CD4-positive, alpha-beta T cell treated with Interleukin-17A for 4 hours (primary cell): ENCODE measurements around the gene FRMD3.

Experiments used
- DNase-seq: peaks from one replicate; pipeline ENCODE4 v3.0.0-alpha.2; 2020; ENCODE audit warnings: mixed read lengths

FRMD3 gene

DNA sequence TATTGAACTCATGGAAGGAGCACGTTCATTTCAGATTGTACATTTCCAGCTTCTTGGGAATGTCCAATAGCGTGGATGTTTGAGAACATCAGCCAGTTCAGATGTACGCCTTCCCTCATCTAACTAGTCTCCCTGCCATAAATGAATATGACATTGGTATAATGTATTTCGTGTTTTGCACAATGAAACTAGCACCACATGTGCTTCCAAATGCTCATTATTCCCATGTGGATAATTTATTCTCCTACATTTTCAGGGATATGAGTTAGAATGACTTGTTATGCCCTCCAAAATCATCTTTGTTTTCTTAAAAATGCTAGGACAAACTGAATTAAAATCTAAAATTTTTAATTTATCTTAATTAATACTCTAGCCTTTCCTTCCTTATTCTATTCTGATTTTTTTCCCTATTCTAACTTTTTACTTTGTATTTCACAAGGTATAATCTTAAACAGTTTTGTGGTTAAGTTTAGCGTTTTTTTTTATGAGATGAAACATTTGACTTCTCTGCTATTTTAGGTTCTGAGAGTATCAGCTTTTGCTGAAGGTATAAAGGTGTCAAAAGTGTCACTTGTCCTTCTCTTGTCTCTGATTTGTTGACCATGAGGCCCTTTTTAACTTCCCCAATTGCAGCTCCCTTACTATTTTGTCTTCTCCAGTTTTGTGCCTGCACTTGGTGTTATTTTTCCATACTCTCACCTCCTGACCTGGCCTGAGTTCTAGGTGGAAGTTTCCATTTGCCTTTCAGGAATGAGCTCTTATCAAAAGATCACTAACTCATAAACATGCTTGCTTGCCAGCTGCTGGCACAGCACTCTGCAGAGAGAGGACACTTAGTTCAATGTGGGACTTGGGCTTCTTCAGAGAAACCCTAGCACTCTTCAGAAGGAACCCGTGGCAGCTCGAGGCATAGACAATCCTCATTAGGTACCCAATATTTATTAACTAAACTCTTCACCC lies 106.8 kb downstream of the FRMD3 start:
- no peak for DNase-seq

DNA sequence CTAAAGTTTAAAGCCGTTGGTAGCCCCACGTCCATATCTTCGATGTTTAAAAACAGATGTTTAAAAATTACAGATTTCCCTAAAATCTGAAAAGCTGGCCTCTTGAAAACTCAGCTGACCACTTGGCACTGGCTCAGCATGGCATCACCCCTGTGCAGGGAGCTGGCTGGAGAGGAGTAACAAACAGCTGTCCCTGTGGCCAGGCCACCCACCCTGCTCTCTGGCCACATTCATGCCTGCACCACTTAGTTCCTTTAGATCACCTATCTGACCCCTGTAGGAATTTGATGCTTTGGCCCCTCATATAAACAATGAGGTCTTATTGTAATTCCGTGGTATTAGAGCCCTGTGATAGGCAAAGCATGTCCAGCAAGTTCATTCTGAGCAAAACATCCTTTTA lies 107.5 kb downstream of the FRMD3 start:
- DNase-seq: no peak

DNA sequence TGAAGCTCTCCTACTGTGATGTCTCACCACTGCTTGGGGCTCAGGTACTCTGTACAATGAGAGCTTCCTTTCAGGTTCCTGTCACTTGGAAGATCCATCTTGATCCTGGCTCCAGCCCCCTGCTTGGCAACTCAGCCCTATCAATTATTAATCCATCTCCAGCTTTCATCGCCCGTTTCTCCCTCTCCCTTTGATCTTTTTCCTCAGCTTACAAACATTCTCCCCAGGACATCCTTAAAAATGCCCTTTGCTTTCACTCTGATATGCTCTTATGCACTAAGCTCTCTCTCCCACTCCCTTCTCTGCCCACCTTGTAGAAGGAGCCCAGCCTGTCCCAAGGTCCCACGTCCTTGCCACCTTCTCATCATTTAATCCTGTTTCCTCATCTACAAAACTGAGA lies 109.0 kb downstream of the FRMD3 start:
- DNase-seq: no peak

DNA sequence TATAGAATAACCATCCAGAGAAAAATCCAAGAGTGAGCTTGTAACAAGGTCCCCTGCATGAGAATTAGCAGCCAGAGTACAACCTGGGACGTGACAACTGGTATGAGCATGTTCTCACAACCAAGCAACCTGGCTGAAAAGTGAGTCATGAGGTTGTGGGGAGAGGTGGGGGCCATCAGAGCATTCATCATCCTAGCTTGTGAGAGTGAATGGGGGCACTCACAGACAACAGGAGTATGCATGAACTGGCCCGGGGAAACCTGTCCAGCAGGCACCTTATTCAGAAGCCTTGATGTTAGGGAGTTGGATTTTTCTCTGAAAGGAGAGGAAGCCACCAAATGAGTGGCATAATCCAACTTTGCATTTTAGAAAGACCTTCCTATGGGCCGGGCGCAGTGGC lies 113.0 kb downstream of the FRMD3 start:
- no peak for DNase-seq

DNA sequence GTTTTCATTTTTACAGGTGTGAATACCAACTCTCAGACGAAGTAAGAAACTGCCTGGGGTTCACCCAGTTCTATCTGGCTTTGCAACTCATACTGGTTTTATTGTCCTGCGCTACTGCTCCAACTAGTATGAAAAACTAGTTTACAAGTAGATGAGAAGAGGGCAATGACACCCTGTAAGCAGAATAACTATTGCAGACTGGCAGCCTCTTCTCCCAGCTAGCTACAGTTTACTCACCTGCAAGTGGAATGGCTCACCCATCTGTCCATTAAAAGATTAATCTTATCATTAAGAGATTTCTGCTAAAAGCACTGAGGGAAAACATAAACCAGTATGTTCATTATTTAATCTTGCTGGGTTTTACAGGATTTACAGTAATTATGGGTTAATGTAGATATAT lies 113.4 kb downstream of the FRMD3 start:
- no peak for DNase-seq

DNA sequence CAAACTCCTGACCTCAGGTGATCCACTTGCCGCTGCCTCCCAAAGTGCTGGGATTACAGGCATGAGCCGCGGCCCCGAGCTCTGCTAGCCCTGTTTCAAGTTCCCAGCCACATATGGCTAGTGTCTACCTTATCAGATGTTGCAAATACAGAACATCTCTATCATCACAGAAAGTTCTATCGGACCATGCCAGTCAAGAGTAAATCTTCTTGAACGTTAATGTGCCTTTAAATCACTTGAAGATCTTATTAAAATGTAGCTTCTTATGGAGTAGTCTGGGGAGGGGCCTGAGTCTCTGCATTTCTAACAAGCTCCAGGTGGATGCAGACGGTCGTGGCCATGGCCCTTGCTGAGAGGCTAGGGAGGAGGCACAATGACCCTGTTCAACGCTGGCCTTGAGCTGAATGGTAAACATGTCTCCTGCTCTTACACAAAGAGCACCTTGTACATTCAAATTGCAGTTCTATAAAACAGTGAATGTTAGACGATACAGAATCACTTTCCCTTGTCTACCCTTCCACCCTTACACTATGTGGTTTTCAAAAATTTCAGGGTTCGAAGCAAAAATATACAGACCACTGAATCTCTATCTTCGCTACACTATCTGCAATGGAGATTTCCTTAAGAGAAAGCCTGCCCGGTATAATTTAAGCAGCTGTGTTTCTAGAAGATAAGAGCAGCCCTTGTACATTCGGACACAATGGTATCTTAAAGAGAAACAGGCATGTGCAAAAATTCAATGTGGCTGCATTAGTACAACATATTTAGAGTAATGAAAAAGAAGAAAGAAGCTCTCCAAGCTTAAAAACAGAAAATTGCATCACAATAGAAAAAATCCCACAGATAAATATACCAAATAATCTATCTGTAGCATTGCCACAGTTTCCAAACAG lies 114.1 kb downstream of the FRMD3 start:
- no peak for DNase-seq

DNA sequence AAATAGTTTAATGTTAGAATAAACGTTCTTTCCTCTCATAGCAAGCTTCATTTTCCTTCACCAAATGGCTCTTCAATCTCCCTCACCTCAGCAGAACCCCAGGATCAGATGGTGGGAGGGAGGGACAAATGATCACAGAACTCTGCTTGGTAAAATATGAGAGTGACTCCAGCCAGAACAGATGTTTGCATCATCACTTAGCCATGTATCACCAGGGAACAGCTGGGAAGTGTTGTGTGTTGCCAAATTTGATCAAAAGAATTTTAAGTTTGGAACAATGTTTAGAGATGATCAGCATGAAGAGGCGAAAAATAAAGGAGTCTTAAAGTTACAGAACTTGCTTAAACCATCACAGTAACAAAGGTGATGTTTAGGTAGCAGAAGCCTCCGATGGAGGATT lies 115.7 kb downstream of the FRMD3 start:
- DNase-seq: no peak

DNA sequence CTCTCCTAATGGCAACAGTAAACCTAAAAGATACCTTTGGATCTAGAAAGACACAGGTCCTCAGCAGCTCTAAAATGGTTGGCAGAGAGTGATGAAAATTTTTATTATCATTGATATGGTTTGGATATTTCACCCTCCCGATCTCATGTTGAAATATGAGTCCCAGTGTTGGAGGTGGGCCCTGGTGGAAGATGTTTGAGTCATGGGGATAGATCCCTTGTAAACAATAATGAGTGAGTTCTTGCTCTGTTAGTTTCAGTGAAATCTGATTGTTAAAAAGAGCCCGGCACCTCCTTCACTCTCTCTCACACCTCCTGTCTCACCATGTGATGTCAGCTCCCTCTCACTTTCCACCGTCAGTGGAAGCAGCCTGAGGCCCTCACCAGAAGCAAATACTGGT lies 117.7 kb downstream of the FRMD3 start:
- no peak for DNase-seq

DNA sequence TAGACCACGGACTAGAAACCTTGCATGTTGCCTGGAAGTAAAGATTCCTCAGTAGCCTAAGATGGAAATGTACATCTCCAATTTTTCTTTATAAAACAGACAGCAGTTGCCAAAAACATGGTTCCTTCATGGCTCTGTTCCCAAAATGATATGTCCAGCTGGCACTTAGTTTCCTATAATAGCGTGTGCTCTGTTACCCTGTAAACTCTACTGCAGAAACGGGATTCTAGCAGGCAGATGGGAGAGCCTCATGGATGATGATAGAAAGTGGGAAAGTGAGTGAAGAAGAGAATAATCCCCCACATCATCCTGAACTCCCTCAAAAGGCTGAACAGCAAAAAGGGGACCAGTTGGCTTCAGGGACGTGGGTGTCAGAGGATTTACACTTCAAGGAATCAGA lies 118.2 kb downstream of the FRMD3 start:
- DNase-seq: no peak

DNA sequence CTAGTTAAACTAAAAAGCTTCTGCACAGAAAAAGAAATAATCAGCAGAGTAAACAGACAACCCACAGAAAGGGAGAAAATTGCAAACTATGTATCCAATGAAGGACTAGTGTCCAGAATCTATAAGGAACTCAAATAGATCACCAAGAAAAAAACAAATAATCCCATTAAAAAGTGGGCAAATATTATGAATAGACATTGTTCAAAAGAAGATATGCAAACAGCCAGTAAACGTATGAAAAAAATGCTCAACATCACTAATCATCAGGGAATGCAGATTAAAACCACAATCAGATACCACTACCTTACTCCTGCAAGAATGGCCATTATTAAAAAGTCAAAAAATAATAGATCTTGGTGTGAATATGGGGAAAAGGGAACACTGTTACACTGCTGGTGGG lies 119.9 kb downstream of the FRMD3 start:
- DNase-seq: no peak

DNA sequence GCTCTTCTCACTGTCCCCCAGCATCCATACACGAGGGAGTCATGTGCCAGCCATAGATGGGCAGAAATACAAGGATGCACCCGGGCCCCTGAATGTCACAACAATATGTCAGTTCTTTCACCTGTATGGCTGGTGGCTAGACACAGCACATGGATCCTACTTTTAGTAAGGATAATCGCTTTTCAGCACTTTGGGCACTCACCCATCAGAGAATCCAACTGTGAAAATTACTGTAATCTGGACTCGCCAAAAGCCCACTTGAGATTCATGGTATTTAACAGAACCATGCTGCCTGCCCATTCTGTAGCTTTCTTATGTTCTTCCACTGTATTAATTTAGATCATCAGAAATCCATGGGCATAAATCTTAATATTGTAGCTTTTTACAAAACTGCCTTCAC lies 124.8 kb downstream of the FRMD3 start:
- DNase-seq: no peak

DNA sequence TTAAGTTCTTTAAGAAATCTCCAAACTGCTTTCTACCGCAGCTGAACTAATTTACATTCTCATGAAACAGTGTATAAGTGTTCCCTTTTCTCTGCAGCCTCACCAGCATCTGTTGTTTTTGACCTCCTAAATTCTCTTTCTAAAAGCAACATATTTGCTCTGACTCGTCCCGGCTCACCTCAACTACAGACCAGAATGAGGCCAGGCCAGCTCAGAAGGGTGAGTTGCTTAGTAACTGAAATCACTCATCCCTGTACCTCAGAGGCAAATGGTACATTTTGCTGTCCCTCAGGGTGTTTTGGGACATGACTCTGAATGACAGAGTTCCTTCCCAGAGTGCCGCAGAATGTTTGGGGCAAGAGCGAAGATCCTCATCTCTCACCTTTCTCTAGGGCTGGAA lies 127.5 kb downstream of the FRMD3 start:
- no peak for DNase-seq

DNA sequence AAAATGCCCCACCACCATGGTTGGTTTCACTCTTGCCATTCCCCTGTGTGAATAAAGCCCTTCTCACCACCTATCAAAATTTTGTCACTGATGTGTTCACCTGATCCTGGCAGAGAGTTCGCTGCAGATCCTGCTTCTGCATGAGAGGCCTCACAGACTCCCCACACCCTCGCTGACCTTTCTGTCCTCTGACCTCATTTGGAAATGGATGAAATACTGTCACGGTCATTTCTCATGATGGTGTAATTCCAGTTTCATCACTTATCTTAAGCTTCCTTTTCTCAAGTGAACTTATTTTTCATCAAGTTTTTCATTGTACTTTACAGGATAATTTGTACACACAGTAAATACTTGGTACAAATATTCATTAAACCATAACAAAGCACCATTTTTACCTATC lies 131.3 kb downstream of the FRMD3 start:
- no peak for DNase-seq

DNA sequence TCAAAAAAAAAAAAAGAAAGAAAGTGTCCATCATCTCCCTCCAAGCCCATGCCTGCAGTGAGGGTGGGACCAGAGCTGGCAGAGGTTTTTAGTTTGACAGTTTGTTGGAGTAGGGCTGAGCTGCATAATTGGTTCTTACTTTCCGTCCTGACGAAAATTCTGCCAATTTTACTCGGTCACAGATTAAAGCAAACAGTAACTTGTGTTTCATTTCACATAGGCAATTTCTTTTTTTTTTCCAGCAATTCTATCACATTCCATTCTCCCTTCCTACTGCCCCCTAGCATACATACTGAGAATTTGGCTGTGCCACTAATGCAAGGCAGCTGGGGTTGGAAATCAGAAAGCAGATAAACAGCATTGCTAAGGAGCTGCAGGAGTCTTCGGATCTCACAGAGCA lies 132.4 kb downstream of the FRMD3 start:
- no peak for DNase-seq

DNA sequence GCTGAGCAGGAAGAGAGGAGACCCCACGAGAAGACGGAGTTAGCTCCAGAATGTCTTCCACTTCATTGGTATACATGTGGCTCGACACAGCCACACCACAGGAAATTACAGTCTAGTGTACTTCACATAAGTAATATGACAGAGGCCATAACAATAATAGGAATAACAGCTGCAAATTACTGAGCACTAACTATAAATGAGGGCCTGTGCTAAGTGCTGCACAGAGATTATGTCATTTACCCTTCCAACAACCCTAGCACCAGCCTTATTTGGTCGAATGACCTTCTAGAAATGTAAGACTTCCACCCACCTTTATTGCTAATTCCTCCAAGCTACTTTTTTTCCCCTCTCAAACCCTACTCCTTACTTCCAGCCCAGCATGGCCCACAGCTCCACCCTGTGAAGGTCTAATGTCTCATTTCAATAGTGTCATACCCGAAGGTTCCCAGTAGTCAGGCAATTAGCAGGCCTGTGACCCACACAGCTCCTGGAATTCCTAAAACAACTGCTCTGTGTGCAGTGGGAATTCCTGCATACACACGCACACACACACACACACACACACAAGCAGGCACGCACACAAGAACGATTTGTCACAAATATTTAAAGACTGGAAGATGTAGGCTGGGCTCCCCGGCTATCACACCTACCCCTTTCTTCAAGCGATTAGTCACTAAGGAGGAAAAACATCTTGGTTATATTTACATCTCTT lies 134.5 kb downstream of the FRMD3 start:
- DNase-seq: no peak

DNA sequence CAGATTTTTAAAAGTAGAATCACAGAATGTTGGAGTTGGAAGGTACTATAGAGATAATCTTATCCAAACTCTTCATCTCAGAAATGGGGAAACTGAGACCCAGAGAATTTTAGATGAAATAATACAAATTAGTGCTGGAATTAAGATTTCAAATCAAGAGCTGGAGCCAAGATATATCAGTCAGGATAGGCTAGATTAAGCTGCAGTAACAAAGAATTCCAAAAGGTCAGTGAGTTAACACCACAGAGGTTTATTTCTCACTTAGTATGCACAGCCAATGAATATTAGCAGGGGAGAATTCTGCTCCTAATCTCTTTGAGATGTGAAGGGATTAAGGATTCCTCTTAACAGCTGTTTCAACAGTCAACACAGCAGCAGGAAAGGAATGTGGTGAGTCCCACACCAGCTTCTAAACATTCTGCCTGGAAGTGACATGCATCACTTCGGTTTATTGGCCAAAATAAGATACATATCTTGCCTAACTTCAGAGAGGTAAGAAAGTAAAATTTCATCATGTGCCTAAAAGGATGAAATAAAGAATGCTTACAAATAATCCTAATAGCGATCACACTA lies 136.8 kb downstream of the FRMD3 start:
- no peak for DNase-seq

DNA sequence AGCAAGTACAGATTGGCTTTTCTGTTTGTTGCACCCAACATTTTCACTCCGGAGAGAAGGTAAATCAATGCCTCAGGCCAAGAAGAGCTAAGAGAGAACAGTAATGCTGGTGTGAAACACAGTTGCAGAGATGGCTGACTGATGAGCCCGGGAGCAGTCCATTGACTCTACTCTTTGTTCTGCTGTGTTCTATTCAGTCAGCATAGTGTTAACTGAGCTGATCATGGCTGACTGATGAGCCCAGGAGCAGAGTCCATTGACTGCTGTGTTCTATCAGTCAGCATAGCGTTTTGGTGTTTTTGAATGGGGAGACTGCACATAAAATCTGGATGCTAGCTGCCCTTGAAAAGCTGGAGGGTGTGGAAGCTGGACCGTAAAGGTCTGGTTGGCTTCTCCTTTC lies 141.4 kb downstream of the FRMD3 start:
- DNase-seq: no peak

DNA sequence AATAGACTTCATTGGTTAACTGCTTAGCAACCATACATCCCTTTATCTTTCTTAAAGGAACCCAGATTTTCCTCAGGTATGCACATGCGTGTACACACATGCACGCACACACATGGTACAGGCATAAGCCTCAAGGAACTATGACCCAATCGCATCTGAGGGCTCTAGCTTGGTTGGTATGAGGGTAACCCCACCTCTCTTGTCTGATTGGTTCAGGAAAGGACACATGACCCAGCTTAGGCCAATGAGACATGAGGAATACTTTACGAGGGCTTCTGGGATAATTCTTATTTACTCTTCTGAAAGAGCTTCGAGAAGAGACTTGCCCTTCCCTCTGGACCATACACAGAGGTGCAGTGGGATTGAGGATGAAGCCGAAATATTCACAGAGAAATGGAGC lies 141.9 kb downstream of the FRMD3 start:
- DNase-seq: no peak

DNA sequence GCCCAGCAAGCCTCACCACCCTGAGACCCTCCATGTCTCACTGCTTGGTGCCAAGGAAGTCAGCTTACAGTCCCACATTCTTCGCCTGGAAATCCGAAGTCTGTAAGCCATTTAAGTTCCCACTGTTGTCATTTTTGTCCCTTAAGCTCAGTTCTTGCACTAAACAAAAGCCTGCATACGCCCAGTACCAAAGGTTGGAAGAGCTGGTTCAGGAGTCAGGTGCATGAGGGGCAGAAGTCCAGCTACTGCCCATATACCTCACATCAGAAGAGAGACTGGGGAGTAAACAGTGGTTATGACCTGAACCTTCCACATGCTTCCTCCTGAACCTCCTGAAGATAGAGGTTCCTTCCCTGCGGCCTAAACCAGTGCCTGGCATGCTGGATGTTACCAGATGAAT lies 146.0 kb downstream of the FRMD3 start:
- DNase-seq: no peak

DNA sequence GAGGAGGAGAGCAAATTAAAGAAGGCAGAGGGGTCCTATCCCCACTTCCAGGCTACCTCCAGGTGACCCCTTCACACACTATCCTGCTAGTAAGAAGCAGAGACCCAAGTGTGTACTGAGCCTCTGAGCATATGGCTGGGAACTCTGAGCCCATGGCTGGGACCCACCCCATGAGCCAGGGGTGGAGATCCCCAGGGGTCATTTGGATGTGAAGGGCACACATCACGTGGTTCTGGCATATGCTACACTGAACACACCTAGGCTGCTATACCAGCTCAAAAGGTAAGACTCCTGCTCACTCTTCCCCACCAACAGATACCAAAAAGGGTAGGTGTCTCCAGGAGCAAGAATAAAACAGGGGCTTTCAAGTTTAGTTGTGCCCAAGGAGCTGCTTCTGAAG lies 149.9 kb downstream of the FRMD3 start:
- no peak for DNase-seq

DNA sequence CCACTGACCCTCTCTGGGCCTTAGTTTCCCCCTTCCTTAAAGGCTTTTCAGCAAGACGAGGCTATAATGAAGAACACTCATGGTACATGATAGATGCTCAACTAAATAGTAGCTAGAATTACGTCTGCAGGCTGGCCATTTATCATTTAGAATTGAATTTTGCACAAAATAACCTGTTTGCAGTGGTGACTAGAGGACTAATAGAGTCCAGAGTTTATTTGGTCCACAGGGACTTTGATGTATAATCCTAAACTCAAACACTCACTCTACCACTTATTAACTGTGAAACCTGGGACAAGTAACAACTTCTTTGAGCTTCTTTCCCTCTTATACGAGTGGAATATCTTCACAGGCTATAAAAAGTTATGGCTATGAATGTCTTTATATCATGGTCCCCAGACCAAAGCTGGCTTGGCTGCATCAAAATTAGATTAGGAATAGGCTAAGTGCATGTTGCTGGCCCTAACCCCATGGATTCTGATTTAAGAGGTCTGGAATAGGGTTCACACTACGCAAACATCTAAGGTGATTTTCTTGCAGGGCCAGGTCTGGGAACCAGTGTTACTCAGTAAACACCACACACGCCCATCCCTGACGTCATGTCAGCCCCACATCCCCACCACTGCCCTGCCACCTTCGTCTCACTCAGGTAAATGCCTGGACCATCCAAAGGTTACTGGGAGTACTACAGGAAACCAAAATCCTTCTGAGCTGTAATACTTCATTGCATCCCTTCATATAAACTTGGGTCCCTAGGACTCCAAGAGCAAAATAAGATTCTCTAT lies 150.6 kb downstream of the FRMD3 start:
- no peak for DNase-seq

DNA sequence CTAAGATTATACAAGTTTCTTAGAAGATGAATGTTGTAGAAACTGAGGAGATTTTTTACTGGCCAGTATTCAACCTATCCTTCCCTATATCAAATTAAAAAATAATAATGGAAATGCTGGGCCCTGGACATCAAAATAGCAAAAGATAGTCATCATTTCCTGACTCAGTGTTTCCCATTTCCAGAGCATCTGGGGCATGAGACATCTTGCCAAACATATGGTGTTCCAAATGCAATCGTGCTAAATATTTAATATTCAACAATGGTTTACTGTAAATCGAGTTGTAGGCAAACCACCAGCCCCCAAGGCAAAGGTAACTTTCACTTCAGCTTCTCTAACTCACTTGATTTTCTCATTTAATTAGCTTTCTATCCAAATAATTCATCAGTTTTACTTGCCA lies 152.9 kb downstream of the FRMD3 start:
- no peak for DNase-seq
